Esophagus (tissue), 2 donors: ENCODE results near the gene SLC51B. TPM values are rescaled to one million over a fixed set of nuclear protein-coding genes. Genes with fewer than 3 reads are reported as not detected.

ENCODE experiments used
- H3K27ac ChIP-seq, 2 donors: one replicate each; pipeline ENCODE4 v1.5.1; 2013; ENCODE audit warnings: low read depth in 2 of 2, mild to moderate bottlenecking in 2 of 2, inconsistent platforms in 1 of 2, low read length in 1 of 2, moderate library complexity in 1 of 2
- H3K27me3 ChIP-seq, 2 donors: one replicate each; pipeline ENCODE4 v1.6.1; 2013; ENCODE audit warnings: low read length in 2 of 2, control low read depth in 1 of 2, mild to moderate bottlenecking in 1 of 2; ENCODE audit not compliant: insufficient read depth in 2 of 2, control insufficient read depth in 1 of 2
- H3K36me3 ChIP-seq, 2 donors: one replicate each; pipeline ENCODE4 v1.6.1; 2013; ENCODE audit warnings: low read length in 1 of 2; ENCODE audit not compliant: control insufficient read depth in 2 of 2, insufficient read depth in 2 of 2
- H3K4me1 ChIP-seq, 2 donors: one replicate each; pipeline ENCODE4 v1.6.1; 2013; ENCODE audit warnings: low read length in 1 of 2; ENCODE audit not compliant: control insufficient read depth in 2 of 2, insufficient read depth in 2 of 2
- H3K4me3 ChIP-seq, 2 donors: one replicate each; pipeline ENCODE4 v1.5.1; 2013; ENCODE audit warnings: low read length in 2 of 2, mild to moderate bottlenecking in 2 of 2, low read depth in 1 of 2, moderate library complexity in 1 of 2
- H3K9me3 ChIP-seq, 2 donors: one replicate each; pipeline ENCODE4 v1.6.1; 2013; ENCODE audit warnings: mild to moderate bottlenecking in 2 of 2, low read depth in 1 of 2, low read length in 1 of 2, moderate library complexity in 1 of 2; ENCODE audit not compliant: control insufficient read depth in 2 of 2, insufficient read depth in 1 of 2
- WGBS, 2 donors: extraction: QIAGEN DNeasy Blood & Tissue Kit; methylation state at CpG; one replicate each; pipeline ENCODE4 v1.1.7; 2013; 5-methylcytosine and 5-hydroxymethylcytosine counted together
- polyA plus RNA-seq, 2 donors: library from polyadenylated mRNA; stranded (reverse); fragments of 200-250 nt; gene quantifications; one replicate each; pipeline ENCODE4 v1.2.3, GENCODE V29; 2013
- donor health status: healthy with polysubstance abuse.
- donor health status: Bipolar disorder and iron deficiency.

Gene SLC51B
- polyA plus RNA-seq, 2 donors, result 0.08 to 0.12 TPM

DNA sequence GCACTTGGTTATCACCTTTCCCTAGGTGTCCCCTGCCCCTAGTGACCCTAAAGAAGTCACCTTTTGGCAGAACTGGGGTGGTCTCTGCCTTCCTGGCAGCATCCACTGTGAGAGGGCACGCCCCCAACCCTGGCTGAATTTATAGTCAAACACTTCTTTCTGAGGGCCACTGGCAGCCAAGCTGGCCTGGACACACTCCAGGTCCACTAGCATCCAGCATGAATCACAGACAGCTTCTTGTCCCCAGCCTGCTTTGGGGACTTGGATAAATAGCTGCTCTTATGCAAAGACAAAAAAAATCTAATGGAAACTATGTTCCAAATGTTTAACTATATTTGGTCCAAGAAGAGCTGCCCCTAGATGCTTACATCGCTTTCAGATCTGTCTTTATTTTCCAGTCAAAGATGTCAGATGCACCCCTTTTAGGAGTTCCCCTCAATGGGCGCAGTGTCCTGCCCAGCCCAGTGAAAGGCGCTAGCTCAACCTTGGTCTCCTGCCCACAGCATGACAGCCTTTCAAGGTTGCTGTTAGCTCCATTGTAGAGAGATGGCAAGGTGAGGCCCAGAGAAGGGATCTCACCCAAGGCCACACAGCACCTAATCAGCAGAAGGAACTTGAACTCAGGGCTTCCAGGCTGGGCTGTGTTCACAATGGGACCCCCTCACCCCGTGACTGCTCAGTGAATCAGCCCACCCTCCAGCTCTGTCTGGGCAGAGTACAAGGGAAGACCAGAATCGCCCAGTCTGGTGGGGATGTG, 15.6 kb downstream of the SLC51B start:
- H3K4me1 ChIP-seq, result no peaks in the 10 kb centered on the region
- H3K27me3 ChIP-seq, result no peaks in the 10 kb centered on the region
- 78 to 80% methylated on average over 6 of the region's 6 CpGs for WGBS, 2 donors
- H3K36me3 ChIP-seq, result peaks cover 0 to 3% of the 10 kb centered on the region in 2 donors
- peak overlapping the region; percentile 13 to 58 for H3K27ac ChIP-seq
- H3K9me3 ChIP-seq, result no peaks in the 10 kb centered on the region
- no peak overlapping the region for H3K4me3 ChIP-seq

DNA sequence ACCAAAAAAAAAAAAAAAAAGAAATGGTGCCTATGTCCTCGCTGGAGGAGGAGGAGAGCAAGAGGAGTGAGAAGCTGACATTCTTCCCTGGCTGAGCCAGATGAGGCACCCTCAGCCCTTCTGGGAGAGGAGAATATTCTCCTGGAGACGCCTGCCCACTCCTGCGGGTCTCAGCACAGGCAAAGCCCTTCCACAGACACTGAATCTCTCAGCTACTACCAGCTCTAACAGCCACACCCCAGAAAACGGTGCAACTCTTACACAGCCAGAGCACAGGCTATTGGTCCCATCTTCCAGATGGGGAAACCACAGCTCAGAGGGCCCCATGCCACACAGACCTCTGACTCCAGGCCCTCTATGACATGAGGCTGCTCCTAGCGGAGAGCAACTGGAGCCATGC, 16.9 kb downstream of the SLC51B start:
- Histone ChIP-seq H3K36me3 (peaks cover 0 to 3% of the 10 kb centered on the region in 2 donors), H3K9me3 (no peaks in the 10 kb centered on the region), H3K27ac (peak overlapping the region in 1 of 2 donors; percentile 6), H3K27me3 (no peaks in the 10 kb centered on the region), H3K4me1 (no peaks in the 10 kb centered on the region), H3K4me3 (no peak overlapping the region)
- 73 to 77% methylated on average over 5 of the region's 5 CpGs for WGBS, 2 donors

DNA sequence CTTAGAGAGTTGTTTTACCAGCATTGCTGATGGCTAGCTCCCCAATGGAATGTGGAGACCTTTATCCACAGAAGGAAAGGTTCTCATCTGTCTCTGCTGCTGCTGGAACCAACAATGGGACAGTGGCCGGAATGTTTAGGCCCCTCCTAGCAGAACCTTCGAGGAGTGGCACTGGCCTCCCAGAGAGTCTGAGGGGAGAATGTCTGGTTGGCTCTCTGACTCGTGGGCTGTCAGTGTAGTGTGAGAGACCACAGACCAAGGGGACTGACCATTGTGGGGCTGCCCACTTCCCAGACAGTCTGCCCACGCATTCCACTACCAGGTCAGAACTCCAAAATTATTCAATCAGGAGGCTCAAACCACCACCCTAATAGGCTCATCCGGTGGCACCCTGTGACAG, 17.5 kb downstream of the SLC51B start:
- peaks cover 3 to 5% of the 10 kb centered on the region in 2 donors for H3K4me1 ChIP-seq
- H3K27ac ChIP-seq, result no peak overlapping the region
- 74 to 75% methylated on average over 5 of the region's 5 CpGs for WGBS, 2 donors
- H3K4me3 ChIP-seq, result no peak overlapping the region
- no peaks in the 10 kb centered on the region for H3K9me3 ChIP-seq
- peaks cover 0 to 3% of the 10 kb centered on the region in 2 donors for H3K36me3 ChIP-seq
- H3K27me3 ChIP-seq, result no peaks in the 10 kb centered on the region

DNA sequence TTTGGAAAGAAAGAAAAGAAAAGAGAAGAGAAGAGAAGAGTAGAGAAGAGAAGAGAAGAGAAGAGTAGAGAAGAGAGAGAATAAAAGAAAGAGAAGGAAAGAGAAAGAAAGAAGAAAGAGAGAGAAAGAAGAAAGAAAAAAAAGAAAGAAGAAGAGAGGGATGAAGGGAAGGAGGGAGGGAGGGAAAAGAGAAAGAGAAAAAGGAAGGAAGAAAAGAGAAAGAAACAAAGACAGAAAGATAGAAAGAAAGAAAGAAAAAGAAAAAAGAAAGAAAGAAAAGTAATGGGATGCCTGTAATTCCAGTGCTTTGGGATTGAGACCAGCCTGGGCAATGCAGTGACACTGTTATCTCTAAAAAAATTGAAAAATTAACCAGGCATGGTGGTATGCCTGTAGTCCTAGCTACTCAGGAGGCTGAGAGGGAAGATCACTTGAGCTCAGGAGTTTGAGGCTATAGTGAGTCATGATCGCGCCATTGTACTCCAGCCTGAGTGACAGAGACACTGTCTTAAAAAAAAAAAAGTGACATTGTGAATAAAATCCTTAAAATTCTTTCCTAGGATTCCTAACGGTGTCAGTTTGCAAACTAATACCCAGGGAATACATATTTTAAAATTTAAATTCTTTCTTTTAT, 20.9 kb downstream of the SLC51B start:
- 50 to 76% methylated on average over 3 of the region's 3 CpGs for WGBS, 2 donors
- H3K27me3 ChIP-seq, result no peaks in the 10 kb centered on the region
- H3K36me3 ChIP-seq, result no peaks in the 10 kb centered on the region
- H3K4me1 ChIP-seq, result peaks cover 3 to 5% of the 10 kb centered on the region in 2 donors
- H3K9me3 ChIP-seq, result no peaks in the 10 kb centered on the region
- H3K4me3 ChIP-seq, result peak overlapping the region in 1 of 2 donors; percentile 62
- peak overlapping the region in 1 of 2 donors; percentile 80 for H3K27ac ChIP-seq

DNA sequence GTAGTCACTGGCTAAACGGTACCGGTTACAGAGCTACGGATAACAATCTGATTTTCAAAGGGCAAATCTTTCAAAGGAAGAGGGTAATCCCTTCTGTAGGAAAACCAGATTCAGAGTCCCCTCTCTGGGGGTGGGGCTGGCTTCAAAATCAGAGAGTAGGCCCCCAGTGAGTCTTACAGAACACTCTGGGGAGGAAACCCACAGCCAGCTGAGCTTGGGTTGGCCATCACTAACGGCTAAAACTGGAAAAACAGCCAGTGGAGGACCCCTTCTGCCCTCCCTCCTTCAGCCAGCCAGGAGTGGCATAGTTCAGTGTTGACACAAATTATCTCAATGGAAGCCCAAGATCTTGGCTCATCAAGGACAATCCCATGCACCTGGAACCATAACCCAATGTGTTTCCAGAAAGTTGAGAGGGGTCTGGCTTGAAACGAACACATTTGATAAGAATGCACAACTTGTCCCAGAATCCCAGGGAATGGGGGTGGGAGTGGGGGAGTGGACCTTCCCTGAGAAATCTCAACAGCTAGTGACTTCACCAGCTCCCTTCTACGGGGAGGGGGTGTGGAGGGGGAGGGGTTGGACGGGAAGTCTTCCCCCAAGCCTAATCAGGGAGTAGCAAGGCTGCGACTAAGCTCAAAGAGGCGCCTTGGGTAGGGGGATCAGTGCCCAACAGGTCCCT, 21.6 kb downstream of the SLC51B start:
- Histone ChIP-seq H3K27ac (peak overlapping the region; percentile 80 to 90), H3K4me1 (peaks cover 5 to 11% of the 10 kb centered on the region in 2 donors), H3K4me3 (peak overlapping the region; percentile 61 to 62), H3K36me3 (no peaks in the 10 kb centered on the region), H3K27me3 (no peaks in the 10 kb centered on the region), H3K9me3 (no peaks in the 10 kb centered on the region)
- WGBS, 2 donors, result 40 to 48% methylated on average over 9 of the region's 9 CpGs

DNA sequence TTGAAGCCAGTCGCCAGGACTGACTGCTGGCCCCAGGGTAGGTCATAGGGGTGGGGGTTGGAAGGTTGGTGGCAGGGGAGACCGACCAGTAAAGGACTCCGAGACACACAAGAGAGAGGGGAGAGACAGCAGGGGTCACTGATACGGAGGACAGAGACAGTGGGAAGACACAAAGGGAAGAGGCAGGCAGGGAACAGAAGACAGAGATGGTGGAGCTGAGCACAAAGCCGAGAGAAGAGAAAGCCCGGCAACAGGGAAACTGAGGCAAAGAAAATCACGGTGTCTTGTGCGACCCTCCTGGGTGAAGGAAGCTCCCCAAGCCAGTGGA, 22.1 kb downstream of the SLC51B start:
- Histone ChIP-seq H3K36me3 (no peaks in the 10 kb centered on the region), H3K9me3 (no peaks in the 10 kb centered on the region), H3K4me1 (peaks cover 5 to 16% of the 10 kb centered on the region in 2 donors), H3K27me3 (no peaks in the 10 kb centered on the region), H3K27ac (peak overlapping the region; percentile 80 to 90), H3K4me3 (peak overlapping the region; percentile 61 to 62)
- 22 to 33% methylated on average over 8 of the region's 8 CpGs for WGBS, 2 donors

DNA sequence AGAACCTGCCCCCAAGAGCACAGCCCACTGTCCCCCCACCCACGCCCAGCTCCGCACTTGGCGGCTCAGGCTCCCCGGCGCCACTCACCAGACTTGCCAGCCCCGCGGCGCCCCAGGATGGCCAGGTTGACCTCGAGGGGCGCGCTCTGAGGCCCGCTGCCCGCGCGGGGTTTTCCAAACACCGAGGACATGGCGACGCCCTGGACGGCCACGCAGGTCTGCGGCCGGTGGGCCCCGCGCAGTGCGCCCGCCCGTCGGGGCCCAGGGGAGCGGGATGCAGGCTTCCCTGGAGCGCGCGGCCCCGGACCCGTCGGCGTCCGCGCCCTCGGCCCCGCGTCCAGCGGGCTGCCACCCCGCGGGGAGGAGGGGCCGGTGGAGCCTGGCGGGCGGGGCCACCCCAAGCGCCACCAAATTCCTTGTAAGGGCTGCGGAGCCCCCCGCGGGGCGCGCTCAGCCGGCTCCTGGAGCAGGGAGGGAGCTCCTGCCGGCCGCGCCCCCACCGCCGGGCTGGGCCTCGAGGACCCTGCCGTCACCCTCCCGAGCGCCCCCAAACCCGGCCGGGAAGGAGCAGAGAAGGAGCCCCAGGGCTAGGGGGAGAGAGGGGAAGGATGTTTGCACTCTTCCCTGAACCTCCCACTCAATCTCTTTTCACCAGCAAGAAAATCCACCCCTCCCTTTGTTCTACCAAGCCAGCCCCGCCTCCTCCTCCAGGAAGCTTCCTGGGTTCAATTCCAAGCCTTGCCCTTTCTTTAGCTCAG, 22.6 kb downstream of the SLC51B start, which contains the start of gene RASL12:
RASL12 (minus strand) TSS at position 347 of the 758 bp plus-strand sequence; CDS start at position 191, 156 bp downstream.
- H3K36me3 ChIP-seq, result no peaks in the 10 kb centered on the region

DNA sequence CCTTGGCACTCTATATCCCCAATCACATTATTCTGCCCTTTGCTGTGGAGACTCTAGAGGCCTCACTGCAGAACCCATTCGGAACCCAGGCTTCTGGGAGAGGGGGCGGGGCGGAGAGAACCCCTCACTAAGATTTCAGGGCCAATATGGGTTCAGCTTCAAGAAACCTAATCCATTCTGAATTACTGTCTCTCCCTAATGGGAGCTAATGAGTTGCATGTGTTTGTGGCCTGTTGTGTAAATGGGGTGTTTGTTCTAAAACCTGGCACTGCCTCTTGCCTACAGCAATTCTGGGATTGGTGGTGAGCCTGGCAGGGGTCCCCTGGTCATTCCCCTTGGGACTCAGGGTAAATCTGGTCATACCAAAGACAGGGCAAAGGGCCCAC, 23.2 kb downstream of the SLC51B start:
- H3K4me1 ChIP-seq, result peaks cover 5 to 17% of the 10 kb centered on the region in 2 donors
- H3K27me3 ChIP-seq, result no peaks in the 10 kb centered on the region
- whole genome bisulfite sequencing, 2 donors, result 76 to 81% methylated on average over 3 of the region's 3 CpGs
- peak overlapping the region in 1 of 2 donors; percentile 62 for H3K4me3 ChIP-seq
- no peaks in the 10 kb centered on the region for H3K9me3 ChIP-seq
- peak overlapping the region; percentile 80 to 90 for H3K27ac ChIP-seq
- H3K36me3 ChIP-seq, result no peaks in the 10 kb centered on the region

More for the DNA sequence above, 22.6 kb downstream of the SLC51B start, which contains the start of gene RASL12:
- 5 to 9% methylated on average over 51 to 66 of the region's 66 CpGs for WGBS, 2 donors
- Histone ChIP-seq H3K27ac (peak within 1 kb of the TSS; percentile 80 to 90), H3K4me3 (peak within 1 kb of the TSS; percentile 61 to 62), H3K27me3 (no peaks in the 10 kb centered on the region), H3K4me1 (peaks cover 5 to 17% of the 10 kb centered on the region in 2 donors), H3K9me3 (no peaks in the 10 kb centered on the region)

DNA sequence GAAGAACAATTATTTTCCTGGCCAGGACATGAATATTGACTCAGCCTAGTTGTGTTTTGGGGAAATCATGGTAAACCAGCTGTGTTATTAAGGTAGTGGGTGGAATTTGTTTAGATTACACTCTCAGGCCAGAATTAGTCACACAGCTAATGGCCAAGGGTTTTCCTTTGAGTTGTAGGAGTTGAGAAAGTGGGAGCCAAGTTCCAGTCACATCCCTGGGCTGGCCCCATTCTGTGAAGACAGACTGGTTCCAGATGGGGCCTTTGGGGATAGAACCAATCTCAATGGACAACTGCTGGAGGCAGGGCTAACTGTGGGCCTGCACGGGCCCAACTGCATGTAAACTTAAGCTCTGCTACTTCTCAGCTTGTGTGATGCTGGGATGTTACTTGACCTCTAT, 24.0 kb downstream of the SLC51B start:
- Histone ChIP-seq H3K9me3 (no peaks in the 10 kb centered on the region), H3K4me1 (peaks cover 5 to 17% of the 10 kb centered on the region in 2 donors), H3K27me3 (no peaks in the 10 kb centered on the region), H3K36me3 (no peaks in the 10 kb centered on the region), H3K4me3 (no peak overlapping the region), H3K27ac (peak overlapping the region; percentile 80 to 90)
- 59 to 69% methylated on average over 1 of the region's 1 CpG for WGBS, 2 donors
